HCT116 (cell line): ENCODE data around the gene PRMT7. TPM values are rescaled to one million over a fixed set of nuclear protein-coding genes. Genes with fewer than 3 reads are reported as not detected.

Experiments
- ATAC-seq: fragments of 200-7000 bp; cut with Tn5 transposase; 2 replicates; pipeline ENCODE4 v1.9.1; 2020; ENCODE audit warnings: mild to moderate bottlenecking, moderate library complexity
- BruUV-seq: library from RNA; stranded (reverse); fragments of 400-500 nt; replicated peaks from 2 replicates; lab custom pipeline; 2021; lab: Mats Ljungman, UMichigan
- CTCF ChIA-PET: fragments of 300-600 bp; sonication (Branson Sonifier 250); formaldehyde crosslinking; loops from one replicate; lab custom pipeline; 2021; ENCODE audit warnings: antibody characterized with exemption; lab: Charles Lee
- POLR2A ChIA-PET: fragments of 300-600, 350-600 bp; sonication (Branson Sonifier 250); formaldehyde crosslinking; loops from one replicate; lab custom pipeline; 2021; ENCODE audit warnings: antibody characterized with exemption; lab: Charles Lee
- RAD21 ChIA-PET, 2 experiments: fragments of 300-600 bp; sonication (Branson Sonifier 250); formaldehyde crosslinking; loops; one replicate each; lab custom pipeline; 2023; ENCODE audit warnings: low total read pairs in 2 of 2; ENCODE audit not compliant: uncharacterized antibody in 2 of 2, unreplicated experiment in 2 of 2, low non-redundant PET in 1 of 2; lab: Charles Lee
- DNase-seq: peaks from one replicate; pipeline ENCODE4 v3.0.0-alpha.2; 2010; ENCODE audit warnings: low read depth, low spot score
- H2AFZ ChIP-seq: fragments of 200-600 bp; shearing (Covaris generic), sonication (generic); 2 replicates; pipeline ENCODE4 v1.6.1; 2017; ENCODE audit warnings: low read depth, mixed run types, mixed read lengths, antibody characterized with exemption, low read length; ENCODE audit not compliant: poor library complexity, severe bottlenecking
- H3K27ac ChIP-seq: 2 replicates; pipeline ENCODE4 v1.5.1; 2012; ENCODE audit warnings: low read depth, low read length
- H3K27me3 ChIP-seq: fragments of 200-600 bp; sonication (generic); 2 replicates; pipeline ENCODE4 v1.6.1; 2016; ENCODE audit warnings: mixed run types, low read length, mixed read lengths; ENCODE audit not compliant: insufficient read depth
- H3K36me3 ChIP-seq, 2 experiments: fragments of 200-500 bp in 1 of 2; fragments of 200-600 bp in 1 of 2; sonication (Bioruptor generic) in 1 of 2; sonication (generic) in 1 of 2; 2 replicates each; pipeline versions ENCODE4 v1.5.1 to v1.6.1; 2014 to 2016; ENCODE audit warnings: low read length in 2 of 2, inconsistent platforms in 1 of 2, mixed read lengths in 1 of 2, mixed run types in 1 of 2; ENCODE audit not compliant: insufficient read depth in 2 of 2, control insufficient read depth in 1 of 2
- H3K4me1 ChIP-seq, 2 experiments: fragments of 200-600 bp in 1 of 2; sonication (generic) in 1 of 2; 2 replicates each; pipeline versions ENCODE4 v1.5.1 to v1.6.1; 2012 to 2017; ENCODE audit warnings: low read length in 2 of 2, inconsistent platforms in 1 of 2, mild to moderate bottlenecking in 1 of 2, mixed read lengths in 1 of 2, mixed run types in 1 of 2, moderate library complexity in 1 of 2; ENCODE audit not compliant: insufficient read depth in 2 of 2, control insufficient read depth in 1 of 2
- H3K4me2 ChIP-seq: fragments of 200-600 bp; sonication (generic); 2 replicates; pipeline ENCODE4 v1.6.1; 2017; ENCODE audit warnings: mixed run types, low read length, mixed read lengths
- H3K4me3 ChIP-seq, 2 experiments: fragments of 200-600 bp in 1 of 2; sonication (generic) in 1 of 2; replicated peaks in 1 of 2; 2 replicates each; pipeline ENCODE4 v1.5.1; 2011 to 2016; ENCODE audit warnings: low read length in 2 of 2, control low read depth in 1 of 2, low read depth in 1 of 2, mild to moderate bottlenecking in 1 of 2, mixed read lengths in 1 of 2, mixed run types in 1 of 2
- H3K79me2 ChIP-seq: fragments of 200-600 bp; sonication (generic); 2 replicates; pipeline ENCODE4 v1.6.1; 2017; ENCODE audit warnings: mild to moderate bottlenecking, mixed run types, low read length, moderate library complexity, mixed read lengths; ENCODE audit not compliant: insufficient read depth
- H3K9ac ChIP-seq: fragments of 200-600 bp; sonication (generic); 2 replicates; pipeline ENCODE4 v1.6.1; 2016; ENCODE audit warnings: low read length, mixed read lengths
- H3K9me2 ChIP-seq: fragments of 200-600 bp; sonication (generic), shearing (Covaris generic); 2 replicates; pipeline ENCODE4 v1.6.1; 2017; ENCODE audit warnings: mixed run types, mild to moderate bottlenecking, moderate library complexity; ENCODE audit not compliant: insufficient read depth
- H3K9me3 ChIP-seq, 2 experiments: fragments of 200-500 bp in 1 of 2; fragments of 200-600 bp in 1 of 2; sonication (Bioruptor generic) in 1 of 2; sonication (generic) in 1 of 2; 2 replicates each; pipeline ENCODE4 v1.6.1; 2014 to 2017; ENCODE audit warnings: low read length in 2 of 2, mixed read lengths in 2 of 2, inconsistent platforms in 1 of 2, low read depth in 1 of 2, mild to moderate bottlenecking in 1 of 2, mixed run types in 1 of 2, moderate library complexity in 1 of 2; ENCODE audit not compliant: control insufficient read depth in 1 of 2, insufficient read depth in 1 of 2
- H4K20me1 ChIP-seq: fragments of 200-600 bp; sonication (generic), shearing (Covaris generic); 2 replicates; pipeline ENCODE4 v1.6.1; 2017; ENCODE audit warnings: mixed run types, mild to moderate bottlenecking, moderate library complexity; ENCODE audit not compliant: insufficient read depth
- ATF3 ChIP-seq: IDR thresholded peaks from 2 replicates; pipeline ENCODE4 v1.6.1; 2012
- CBX3 ChIP-seq: IDR thresholded peaks from 2 replicates; pipeline ENCODE4 v1.6.1; 2012; ENCODE audit warnings: low read depth
- CTCF ChIP-seq, 3 experiments: fragments of 200-600 bp in 1 of 3; sonication (generic) in 1 of 3; IDR thresholded peaks in 2 of 3; conservative IDR thresholded peaks in 1 of 3; 2 replicates each; pipeline ENCODE4 v1.5.1; 2012 to 2017; ENCODE audit warnings: low read depth in 2 of 3, low read length in 2 of 3, antibody characterized with exemption in 1 of 3, borderline replicate concordance in 1 of 3, control low read depth in 1 of 3, mild to moderate bottlenecking in 1 of 3, mixed read lengths in 1 of 3, mixed run types in 1 of 3, moderate library complexity in 1 of 3; ENCODE audit not compliant: insufficient read depth in 1 of 3
- EZH2phosphoT487 ChIP-seq: fragments of 200-600 bp; IDR thresholded peaks from 2 replicates; pipeline ENCODE4 v1.6.1; 2018; ENCODE audit warnings: antibody characterized with exemption, borderline replicate concordance
- JUND ChIP-seq: IDR thresholded peaks from 2 replicates; pipeline ENCODE4 v1.6.1; 2012
- MAX ChIP-seq: IDR thresholded peaks from 2 replicates; pipeline ENCODE4 v1.6.1; 2012
- POLR2AphosphoS5 ChIP-seq: IDR thresholded peaks from 2 replicates; pipeline ENCODE4 v1.6.1; 2011; ENCODE audit warnings: mild to moderate bottlenecking, low read depth, low read length, moderate library complexity
- RAD21 ChIP-seq: IDR thresholded peaks from 2 replicates; pipeline ENCODE4 v1.6.1; 2012; ENCODE audit warnings: low read depth, mild to moderate bottlenecking
- SP1 ChIP-seq: IDR thresholded peaks from 2 replicates; pipeline ENCODE4 v1.6.1; 2012; ENCODE audit warnings: low read depth
- YY1 ChIP-seq: IDR thresholded peaks from 2 replicates; pipeline ENCODE4 v1.6.1; 2011; ENCODE audit warnings: low read length, low read depth, moderate library complexity, mild to moderate bottlenecking; ENCODE audit not compliant: insufficient replicate concordance; ENCODE audit errors: extremely low read depth
- intact Hi-C: fragments of 100-400 bp; cut with micrococcal nuclease; formaldehyde crosslinking; loops from 2 replicates; pipeline ENCODE4 v1.10.0; 2022
- total RNA-seq: library from RNA; stranded (reverse); gene quantifications from one replicate; pipeline ENCODE4 v1.2.1, GENCODE V29; 2021; ENCODE audit not compliant: unreplicated experiment

PRMT7 gene
- total RNA-seq, 1 experiment from 2014 or later = 34.4 TPM

GRCh38 chr16:68366062-68366461 is 55.2 kb downstream of the PRMT7 start:
- RAD21 ChIA-PET = no interaction called here
- POLR2A ChIA-PET = no interaction called here
- H4K20me1 ChIP-seq = no peaks in the 10 kb centered on the region
- ATAC-seq = no peak
- intact Hi-C loops = no loop called here
- TF ChIP-seq MAX (no peak), CBX3 (no peak), JUND (no peak), EZH2phosphoT487 (no peak), SP1 (no peak)
- no peak overlapping the region for H3K4me2 ChIP-seq
- no peak overlapping the region for H3K9ac ChIP-seq
- CTCF ChIA-PET = no interaction called here
- H3K9me3 ChIP-seq = no peaks in the 10 kb centered on the region
- H3K27me3 ChIP-seq = no peaks in the 10 kb centered on the region
- no peaks in the 10 kb centered on the region for H3K36me3 ChIP-seq
- DNase-seq = no peak
- peaks cover 0 to 6% of the 10 kb centered on the region in 2 experiments; a peak in 1 of 4 replicates for H3K4me1 ChIP-seq
- H3K4me3 ChIP-seq = no peak overlapping the region
- no peak overlapping the region for H2AFZ ChIP-seq
- no peaks in the 10 kb centered on the region for H3K79me2 ChIP-seq
- no TSS peak for BruUV-seq
- H3K9me2 ChIP-seq = no peaks in the 10 kb centered on the region
- no peak overlapping the region for H3K27ac ChIP-seq

GRCh38 chr16:68367030-68367429 is 56.2 kb downstream of the PRMT7 start:
- RAD21 ChIA-PET = no interaction called here
- Histone ChIP-seq H3K4me2 (no peak overlapping the region), H3K4me3 (no peak overlapping the region), H3K27ac (no peak overlapping the region), H3K4me1 (peaks cover 0 to 6% of the 10 kb centered on the region in 2 experiments; a peak in 1 of 4 replicates), H3K36me3 (no peaks in the 10 kb centered on the region), H3K9me3 (no peaks in the 10 kb centered on the region), H4K20me1 (no peaks in the 10 kb centered on the region), H3K9me2 (no peaks in the 10 kb centered on the region), H3K27me3 (no peaks in the 10 kb centered on the region), H2AFZ (no peak overlapping the region), H3K79me2 (no peaks in the 10 kb centered on the region), H3K9ac (no peak overlapping the region)
- TF ChIP-seq ATF3 (no peak), RAD21 (peak; percentile 63), CTCF (IDR thresholded peaks at IDR 0.05 in 2 of 3, conservative IDR thresholded peaks at IDR 0.05 in 1 of 3; ENCODE audit: borderline replicate concordance in 1 of 3, insufficient read depth in 1 of 3, low read depth in 2 of 3, low read length in 2 of 3) (peak; percentile 23 to 66 (median 48); a peak in 5 of 6 replicates), JUND (no peak), YY1 (no peak), POLR2AphosphoS5 (no peak)
- BruUV-seq = no TSS peak
- peak; percentile 16 for DNase-seq
- POLR2A ChIA-PET = no interaction called here
- peak; percentile 83 for ATAC-seq
- intact Hi-C loops = loop anchor here (1.0 kb wide), 1 partner anchor 143 kb away; no protein-coding TSS in a partner anchor
- CTCF ChIA-PET = no interaction called here
